ENCODE measurements around the gene SLC8A2.

DNA sequence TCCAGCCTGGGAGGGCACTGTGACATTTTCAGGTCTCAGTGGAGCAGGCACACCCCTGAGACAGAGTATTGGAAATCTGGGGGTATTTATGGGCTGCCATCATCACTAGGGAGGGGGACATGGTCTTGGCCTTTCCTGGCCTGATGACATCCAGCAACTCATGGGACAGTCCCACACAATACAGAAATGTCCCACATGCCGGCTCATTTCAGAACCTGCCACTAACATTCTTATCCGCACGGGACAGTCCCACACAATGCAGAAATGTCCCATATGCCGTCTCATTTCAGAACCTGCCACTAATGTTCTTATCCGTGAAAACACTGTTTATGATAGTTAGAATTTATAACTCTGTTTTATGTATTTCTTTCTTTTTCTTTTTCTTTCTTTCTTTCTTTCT is 9.8 kb downstream of the SLC8A2 start:
- TF ChIP-seq RB1 (IDR thresholded peaks at IDR 0.05; ENCODE audit: borderline replicate concordance) (no peak), CTCF (IDR thresholded peaks at IDR 0.05 in 2 of 3, conservative IDR thresholded peaks at IDR 0.05 in 1 of 3; ENCODE audit: control insufficient read depth in 2 of 3, extremely low read depth in 1 of 3, insufficient read depth in 1 of 3, low read depth in 3 of 3, low read length in 3 of 3) (no peak), EZH2 (IDR thresholded peaks at IDR 0.05; ENCODE audit: borderline replicate concordance, control insufficient read depth, low read depth, low read length) (no peak), POLR2A (IDR thresholded peaks at IDR 0.05; ENCODE audit: low read depth, low read length) (no peak), USF2 (IDR thresholded peaks at IDR 0.05; ENCODE audit: borderline replicate concordance, low read depth, low read length) (no peak), CBX5 (IDR thresholded peaks at IDR 0.05; ENCODE audit: low read depth) (no peak), EP300 (IDR thresholded peaks at IDR 0.05; ENCODE audit: borderline replicate concordance in 1 of 2, control insufficient read depth in 1 of 2, low read depth in 2 of 2, low read length in 2 of 2) (no peak), EGR1 (IDR thresholded peaks at IDR 0.05; ENCODE audit: borderline replicate concordance in 1 of 2, low read depth in 2 of 2, low read length in 2 of 2) (no peak), BCL3 (IDR thresholded peaks at IDR 0.05; ENCODE audit: borderline replicate concordance, insufficient read depth, low read depth, low read length, poor library complexity, severe bottlenecking) (no peak), ZNF384 (IDR thresholded peaks at IDR 0.05; ENCODE audit: borderline replicate concordance, low read depth, low read length) (no peak)
